Kidney tubule cell (primary cell): ENCODE data around the gene GRK4.

Experiments
- DNase-seq: peaks from one replicate; pipeline ENCODE4 v3.0.0-alpha.2; 2018; ENCODE audit warnings: low spot score

The GRK4 gene

GRCh38 chr4:3073158-3074077 lies 110.0 kb downstream of the GRK4 start:
- no peak for DNase-seq

DNA sequence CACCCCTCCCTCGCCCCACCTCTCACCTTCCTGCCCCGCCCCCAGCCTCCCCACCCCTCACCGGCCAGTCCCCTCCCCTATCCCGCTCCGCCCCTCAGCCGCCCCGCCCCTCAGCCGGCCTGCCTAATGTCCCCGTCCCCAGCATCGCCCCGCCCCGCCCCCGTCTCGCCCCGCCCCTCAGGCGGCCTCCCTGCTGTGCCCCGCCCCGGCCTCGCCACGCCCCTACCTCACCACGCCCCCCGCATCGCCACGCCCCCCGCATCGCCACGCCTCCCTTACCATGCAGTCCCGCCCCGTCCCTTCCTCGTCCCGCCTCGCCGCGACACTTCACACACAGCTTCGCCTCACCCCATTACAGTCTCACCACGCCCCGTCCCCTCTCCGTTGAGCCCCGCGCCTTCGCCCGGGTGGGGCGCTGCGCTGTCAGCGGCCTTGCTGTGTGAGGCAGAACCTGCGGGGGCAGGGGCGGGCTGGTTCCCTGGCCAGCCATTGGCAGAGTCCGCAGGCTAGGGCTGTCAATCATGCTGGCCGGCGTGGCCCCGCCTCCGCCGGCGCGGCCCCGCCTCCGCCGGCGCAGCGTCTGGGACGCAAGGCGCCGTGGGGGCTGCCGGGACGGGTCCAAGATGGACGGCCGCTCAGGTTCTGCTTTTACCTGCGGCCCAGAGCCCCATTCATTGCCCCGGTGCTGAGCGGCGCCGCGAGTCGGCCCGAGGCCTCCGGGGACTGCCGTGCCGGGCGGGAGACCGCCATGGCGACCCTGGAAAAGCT lies 110.9 kb downstream of the GRK4 start, which contains the start of the genes HTT and HTT-AS:
HTT (plus strand) TSS at position 604 of the 768 bp plus-strand sequence; CDS start at position 749, 145 bp downstream.
HTT-AS (minus strand) TSS at position 461 of the 768 bp plus-strand sequence.
- DNase-seq: peak; percentile 95

DNA sequence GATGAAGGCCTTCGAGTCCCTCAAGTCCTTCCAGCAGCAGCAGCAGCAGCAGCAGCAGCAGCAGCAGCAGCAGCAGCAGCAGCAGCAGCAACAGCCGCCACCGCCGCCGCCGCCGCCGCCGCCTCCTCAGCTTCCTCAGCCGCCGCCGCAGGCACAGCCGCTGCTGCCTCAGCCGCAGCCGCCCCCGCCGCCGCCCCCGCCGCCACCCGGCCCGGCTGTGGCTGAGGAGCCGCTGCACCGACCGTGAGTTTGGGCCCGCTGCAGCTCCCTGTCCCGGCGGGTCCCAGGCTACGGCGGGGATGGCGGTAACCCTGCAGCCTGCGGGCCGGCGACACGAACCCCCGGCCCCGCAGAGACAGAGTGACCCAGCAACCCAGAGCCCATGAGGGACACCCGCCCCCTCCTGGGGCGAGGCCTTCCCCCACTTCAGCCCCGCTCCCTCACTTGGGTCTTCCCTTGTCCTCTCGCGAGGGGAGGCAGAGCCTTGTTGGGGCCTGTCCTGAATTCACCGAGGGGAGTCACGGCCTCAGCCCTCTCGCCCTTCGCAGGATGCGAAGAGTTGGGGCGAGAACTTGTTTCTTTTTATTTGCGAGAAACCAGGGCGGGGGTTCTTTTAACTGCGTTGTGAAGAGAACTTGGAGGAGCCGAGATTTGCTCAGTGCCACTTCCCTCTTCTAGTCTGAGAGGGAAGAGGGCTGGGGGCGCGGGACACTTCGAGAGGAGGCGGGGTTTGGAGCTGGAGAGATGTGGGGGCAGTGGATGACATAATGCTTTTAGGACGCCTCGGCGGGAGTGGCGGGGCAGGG lies 111.7 kb downstream of the GRK4 start:
- DNase-seq: peak; percentile 74

GRCh38 chr4:3075652-3075981 lies 112.2 kb downstream of the GRK4 start:
- no peak for DNase-seq

DNA sequence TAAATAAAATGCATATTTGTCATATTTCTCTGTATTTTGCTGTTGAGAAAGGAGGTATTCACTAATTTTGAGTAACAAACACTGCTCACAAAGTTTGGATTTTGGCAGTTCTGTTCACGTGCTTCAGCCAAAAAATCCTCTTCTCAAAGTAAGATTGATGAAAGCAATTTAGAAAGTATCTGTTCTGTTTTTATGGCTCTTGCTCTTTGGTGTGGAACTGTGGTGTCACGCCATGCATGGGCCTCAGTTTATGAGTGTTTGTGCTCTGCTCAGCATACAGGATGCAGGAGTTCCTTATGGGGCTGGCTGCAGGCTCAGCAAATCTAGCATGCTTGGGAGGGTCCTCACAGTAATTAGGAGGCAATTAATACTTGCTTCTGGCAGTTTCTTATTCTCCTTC lies 114.4 kb downstream of the GRK4 start:
- no peak for DNase-seq

DNA sequence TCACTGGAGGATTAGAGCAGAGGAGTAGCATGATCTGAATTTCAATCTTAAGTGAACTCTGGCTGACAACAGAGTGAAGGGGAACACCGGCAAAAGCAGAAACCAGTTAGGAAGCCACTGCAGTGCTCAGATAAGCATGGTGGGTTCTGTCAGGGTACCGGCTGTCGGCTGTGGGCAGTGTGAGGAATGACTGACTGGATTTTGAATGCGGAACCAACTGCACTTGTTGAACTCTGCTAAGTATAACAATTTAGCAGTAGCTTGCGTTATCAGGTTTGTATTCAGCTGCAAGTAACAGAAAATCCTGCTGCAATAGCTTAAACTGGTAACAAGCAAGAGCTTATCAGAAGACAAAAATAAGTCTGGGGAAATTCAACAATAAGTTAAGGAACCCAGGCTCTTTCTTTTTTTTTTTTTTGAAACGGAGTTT lies 116.3 kb downstream of the GRK4 start:
- DNase-seq: no peak

DNA sequence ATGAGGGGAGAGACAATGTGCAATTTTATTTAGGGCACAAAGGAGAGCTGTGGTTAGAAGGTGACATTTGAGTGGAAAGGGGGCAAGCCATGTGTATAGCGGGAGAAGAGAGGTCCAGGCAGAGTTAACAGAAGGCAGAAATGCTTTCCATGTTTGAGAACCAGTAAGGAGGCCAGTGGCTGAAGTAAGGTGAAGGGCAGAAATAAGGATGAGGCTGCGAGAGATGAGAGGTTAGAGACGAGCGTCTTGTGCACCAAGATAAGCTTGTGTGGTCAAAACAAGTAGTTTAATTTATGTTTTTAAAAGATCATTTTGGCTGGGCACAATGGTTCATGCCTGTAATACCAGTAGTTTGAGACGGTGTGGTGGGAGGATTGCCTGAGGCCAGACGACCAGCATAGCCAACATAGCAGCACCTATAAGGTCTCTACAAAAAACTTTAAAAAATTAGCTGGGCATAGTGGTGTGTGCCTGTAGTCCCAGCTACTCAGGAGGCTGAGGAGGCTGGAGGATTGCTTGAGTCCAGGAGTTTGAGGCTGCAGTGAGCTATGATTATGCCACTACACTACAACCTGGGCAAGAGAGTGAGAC lies 119.6 kb downstream of the GRK4 start:
- no peak for DNase-seq

DNA sequence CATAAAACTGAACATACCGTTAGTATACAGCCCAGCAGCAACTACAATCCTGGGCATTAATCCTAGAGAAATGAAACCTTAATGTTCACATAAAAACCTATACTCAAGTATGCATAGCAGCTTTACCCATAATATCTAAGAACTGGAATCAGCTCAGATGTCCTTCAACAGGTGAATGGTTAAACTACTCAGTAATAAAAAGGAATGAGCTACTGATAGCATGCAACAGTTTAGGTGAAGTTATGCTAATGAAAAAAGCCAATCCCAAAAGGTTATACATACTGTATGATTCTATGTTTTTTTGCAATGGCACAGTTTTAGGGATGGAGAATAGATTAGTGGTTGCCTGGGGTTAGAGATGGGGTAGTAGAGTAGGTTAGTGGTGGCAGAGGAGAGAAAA lies 120.4 kb downstream of the GRK4 start:
- no peak for DNase-seq

- no peak for DNase-seq
These were observed 122.7 kb downstream of the GRK4 start for GRCh38 chr4:3085948-3086670.

DNA sequence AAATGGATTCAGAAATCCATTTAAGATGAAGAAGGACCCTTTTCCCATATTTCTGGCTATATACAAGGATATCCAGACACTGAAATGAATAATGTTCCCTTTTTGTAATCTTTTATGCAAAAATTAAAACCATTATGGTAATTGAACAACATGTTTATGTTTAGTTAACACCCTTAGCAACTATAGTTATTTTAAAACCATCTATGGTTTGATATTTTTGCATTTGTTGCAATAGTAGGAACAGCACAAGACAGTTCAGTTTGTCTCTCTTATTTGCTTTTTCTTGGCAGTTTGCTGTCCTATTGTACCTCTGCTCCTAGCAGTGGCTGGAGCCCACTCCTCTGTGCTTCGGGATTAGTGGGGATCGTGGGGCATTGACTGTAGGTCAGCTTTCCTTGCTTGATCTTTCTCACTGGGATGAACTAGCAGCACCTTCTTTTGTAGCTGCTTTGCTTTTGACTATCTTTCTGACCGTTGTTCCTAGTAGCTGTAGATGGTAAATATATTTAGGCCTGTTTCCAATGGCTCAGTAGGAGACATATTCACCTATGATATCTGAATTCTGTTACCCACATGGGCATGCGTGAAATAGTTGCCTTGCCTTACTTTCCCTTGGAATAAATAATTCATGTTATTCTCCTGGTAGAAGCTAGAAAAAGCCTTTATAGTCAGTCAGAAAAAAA lies 123.9 kb downstream of the GRK4 start:
- no peak for DNase-seq
